Effector memory CD4-positive, alpha-beta T cell (primary cell): ENCODE results near the gene AP2S1.

Source experiments
- DNase-seq, 3 donors: peaks; one replicate each; pipeline ENCODE4 v3.0.0-alpha.2; 2020
- H3K27ac ChIP-seq: 2 replicates; pipeline ENCODE4 v1.7.0; 2013; ENCODE audit warnings: mild to moderate bottlenecking, low read length, moderate library complexity; ENCODE audit not compliant: insufficient read depth, poor library complexity, severe bottlenecking
- H3K27me3 ChIP-seq: replicated peaks from 2 replicates; pipeline ENCODE4 v1.7.0; 2013; ENCODE audit warnings: mild to moderate bottlenecking, low read length; ENCODE audit not compliant: insufficient read depth, control insufficient read depth, poor library complexity, severe bottlenecking
- H3K36me3 ChIP-seq: 2 replicates; pipeline ENCODE4 v1.7.0; 2013; ENCODE audit warnings: mild to moderate bottlenecking, low read length, moderate library complexity; ENCODE audit not compliant: control insufficient read depth, insufficient read depth
- H3K4me1 ChIP-seq: 2 replicates; pipeline ENCODE4 v1.7.0; 2013; ENCODE audit warnings: low read length, mild to moderate bottlenecking; ENCODE audit not compliant: control insufficient read depth, insufficient read depth, poor library complexity, severe bottlenecking
- H3K4me3 ChIP-seq: 2 replicates; pipeline ENCODE4 v1.7.0; 2013; ENCODE audit warnings: low read length, low read depth, mild to moderate bottlenecking; ENCODE audit not compliant: insufficient read depth, poor library complexity, severe bottlenecking
- H3K9me3 ChIP-seq: 2 replicates; pipeline ENCODE4 v1.7.0; 2013; ENCODE audit warnings: mild to moderate bottlenecking, low read length, moderate library complexity; ENCODE audit not compliant: control insufficient read depth
- total RNA-seq, 3 donors: gene quantifications; one replicate each; lab custom pipeline; 2026; lab: John Stamatoyannopoulos, UW

AP2S1 gene
- total RNA-seq = 10.2 to 14.4 (median 13.7) reads per million in 3 donors

- Histone ChIP-seq H3K36me3 (no peaks in the 10 kb centered on the region), H3K9me3 (no peaks in the 10 kb centered on the region), H3K27ac (peak within 1 kb of the TSS; percentile 76), H3K4me3 (peak within 1 kb of the TSS; percentile 88), H3K27me3 (no peaks in the 10 kb centered on the region), H3K4me1 (peaks cover 14% of the 10 kb centered on the region)
- DNase-seq = peak; percentile 84 to 93 (median 93)
These were observed at the start of gene AP2S1 for GRCh38 chr19:46850228-46851203. Gene AP2S1 (minus strand): TSS chr19:46850846. CDS start chr19:46850766, 80 bp downstream.

- H3K36me3 ChIP-seq = no peaks in the 10 kb centered on the region
- DNase-seq = no peak
- no peak overlapping the region for H3K4me3 ChIP-seq
- H3K9me3 ChIP-seq = no peaks in the 10 kb centered on the region
- H3K4me1 ChIP-seq = peaks cover 8% of the 10 kb centered on the region
- no peaks in the 10 kb centered on the region for H3K27me3 ChIP-seq
- no peak overlapping the region for H3K27ac ChIP-seq
These were observed 49.7 kb upstream of the AP2S1 start for GRCh38 chr19:46900341-46900740.

- Histone ChIP-seq H3K27me3 (no peaks in the 10 kb centered on the region), H3K9me3 (no peaks in the 10 kb centered on the region), H3K4me1 (peaks cover 8% of the 10 kb centered on the region), H3K4me3 (no peak overlapping the region), H3K27ac (no peak overlapping the region), H3K36me3 (no peaks in the 10 kb centered on the region)
- DNase-seq = no peak
These were observed 48.1 kb upstream of the AP2S1 start for GRCh38 chr19:46898731-46899130.

- H3K4me1 ChIP-seq = no peaks in the 10 kb centered on the region
- H3K4me3 ChIP-seq = no peak overlapping the region
- H3K36me3 ChIP-seq = no peaks in the 10 kb centered on the region
- no peaks in the 10 kb centered on the region for H3K27me3 ChIP-seq
- no peak overlapping the region for H3K27ac ChIP-seq
- no peaks in the 10 kb centered on the region for H3K9me3 ChIP-seq
- no peak for DNase-seq
These were observed 45.6 kb upstream of the AP2S1 start for GRCh38 chr19:46896076-46896794.

- Histone ChIP-seq H3K27me3 (no peaks in the 10 kb centered on the region), H3K4me3 (no peak overlapping the region), H3K4me1 (no peaks in the 10 kb centered on the region), H3K27ac (no peak overlapping the region), H3K36me3 (no peaks in the 10 kb centered on the region), H3K9me3 (no peaks in the 10 kb centered on the region)
- DNase-seq = no peak
These were observed 41.9 kb upstream of the AP2S1 start for GRCh38 chr19:46892252-46893179.

GRCh38 chr19:46890423-46891170 lies 40.0 kb upstream of the AP2S1 start:
- H3K4me1 ChIP-seq = no peaks in the 10 kb centered on the region
- H3K36me3 ChIP-seq = no peaks in the 10 kb centered on the region
- no peak overlapping the region for H3K4me3 ChIP-seq
- H3K27me3 ChIP-seq = no peaks in the 10 kb centered on the region
- DNase-seq = no peak
- H3K9me3 ChIP-seq = no peaks in the 10 kb centered on the region
- H3K27ac ChIP-seq = no peak overlapping the region

GRCh38 chr19:46887240-46887782 lies 36.7 kb upstream of the AP2S1 start:
- H3K9me3 ChIP-seq = no peaks in the 10 kb centered on the region
- H3K27me3 ChIP-seq = no peaks in the 10 kb centered on the region
- DNase-seq = no peak
- H3K4me1 ChIP-seq = no peaks in the 10 kb centered on the region
- no peak overlapping the region for H3K27ac ChIP-seq
- no peak overlapping the region for H3K4me3 ChIP-seq
- H3K36me3 ChIP-seq = no peaks in the 10 kb centered on the region

- DNase-seq = no peak
- Histone ChIP-seq H3K27me3 (no peaks in the 10 kb centered on the region), H3K27ac (no peak overlapping the region), H3K4me1 (no peaks in the 10 kb centered on the region), H3K36me3 (no peaks in the 10 kb centered on the region), H3K4me3 (no peak overlapping the region), H3K9me3 (no peaks in the 10 kb centered on the region)
These were observed 36.0 kb upstream of the AP2S1 start for GRCh38 chr19:46886546-46887239.
